HG02938 (cell line): ENCODE data around the gene TTC8.
A peak's percentile ranks its signal among the peaks of the same experiment; 100 is the strongest.
"Not testable (repeated sequence)": the region's sequence is repeated elsewhere in the genome, so short reads cannot be mapped to it uniquely, and the experiment has no call there.

Experiments used
- ATAC-seq: cut with Tn5 transposase; IDR thresholded peaks from one replicate; pipeline ENCODE4 v1.9.1; 2021; ENCODE audit warnings: mild to moderate bottlenecking, moderate library complexity; ENCODE audit not compliant: unreplicated experiment

Gene TTC8

GRCh38 chr14:88824314-88825077 lies at the start of gene TTC8:
TTC8 (plus strand) TSS chr14:88824651; CDS start chr14:88824708, 57 bp downstream.
- peak; percentile 98 for ATAC-seq

GRCh38 chr14:88775532-88775931 lies 48.9 kb upstream of the TTC8 start:
- no peak for ATAC-seq

- ATAC-seq: no peak
Measured at GRCh38 chr14:88785911-88786310, 38.5 kb upstream of the TTC8 start.

- no peak for ATAC-seq
Measured at GRCh38 chr14:88786715-88787114, 37.7 kb upstream of the TTC8 start.

GRCh38 chr14:88789573-88789972 lies 34.9 kb upstream of the TTC8 start:
- ATAC-seq: not testable (repeated sequence)

GRCh38 chr14:88790501-88791251 lies 33.8 kb upstream of the TTC8 start:
- ATAC-seq: no peak

- no peak for ATAC-seq
Measured at GRCh38 chr14:88791252-88791621, 33.2 kb upstream of the TTC8 start.

- ATAC-seq: peak; percentile 4
Measured at GRCh38 chr14:88791629-88792472, 32.6 kb upstream of the TTC8 start.

GRCh38 chr14:88792473-88793258 lies 31.8 kb upstream of the TTC8 start, which contains the start of gene EML5:
EML5 (minus strand) TSS chr14:88792953; CDS start chr14:88792503, 450 bp downstream.
- ATAC-seq: peak; percentile 82

GRCh38 chr14:88793259-88793625 lies 31.2 kb upstream of the TTC8 start:
- ATAC-seq: no peak

- ATAC-seq: no peak
Measured at GRCh38 chr14:88798156-88798555, 26.3 kb upstream of the TTC8 start.

GRCh38 chr14:88799522-88799921 lies 24.9 kb upstream of the TTC8 start:
- ATAC-seq: no peak

- ATAC-seq: no peak
Measured at GRCh38 chr14:88802596-88802995, 21.9 kb upstream of the TTC8 start.

- no peak for ATAC-seq
Measured at GRCh38 chr14:88804035-88804434, 20.4 kb upstream of the TTC8 start.

GRCh38 chr14:88804477-88804876 lies 20.0 kb upstream of the TTC8 start:
- no peak for ATAC-seq

GRCh38 chr14:88808359-88808758 lies 16.1 kb upstream of the TTC8 start:
- ATAC-seq: no peak

- ATAC-seq: no peak
Measured at GRCh38 chr14:88815980-88816379, 8.5 kb upstream of the TTC8 start.

GRCh38 chr14:88818018-88818417 lies 6.4 kb upstream of the TTC8 start:
- peak; percentile 80 for ATAC-seq

- ATAC-seq: not testable (repeated sequence)
Measured at GRCh38 chr14:88819674-88820073, 4.8 kb upstream of the TTC8 start.

GRCh38 chr14:88821378-88821777 lies 3.1 kb upstream of the TTC8 start:
- no peak for ATAC-seq

- ATAC-seq: no peak
Measured at GRCh38 chr14:88821888-88822287, 2.6 kb upstream of the TTC8 start.
